SK-N-SH (cell line): Measurements from ENCODE around the gene SPECC1L. TPM values are rescaled to one million over a fixed set of nuclear protein-coding genes. Genes with fewer than 3 reads are reported as not detected.

Experiments
- CTCF ChIA-PET: fragments of 300-600, 350-600 bp; formaldehyde crosslinking; extraction: SDS; loops from one replicate; lab custom pipeline; 2021; lab: Yijun Ruan, JAX
- POLR2A ChIA-PET: fragments of 350-600 bp; sonication (Branson Sonifier 250); formaldehyde crosslinking; extraction: SDS; loops from one replicate; lab custom pipeline; 2020; ENCODE audit warnings: antibody characterized with exemption, inconsistent platforms; lab: Yijun Ruan, JAX
- DNase-seq: peaks from one replicate; pipeline ENCODE4 v3.0.0; 2012
- H2AFZ ChIP-seq: fragments of 200-600 bp; sonication (generic); 2 replicates; pipeline ENCODE4 v1.8.1; 2016; ENCODE audit warnings: antibody characterized with exemption, mild to moderate bottlenecking, low read depth
- H3F3A ChIP-seq: fragments of 200-600 bp; sonication (generic); replicated peaks from 2 replicates; pipeline ENCODE3; 2016; ENCODE audit warnings: antibody characterized with exemption, mild to moderate bottlenecking; ENCODE audit not compliant: insufficient read depth
- H3K27ac ChIP-seq, 2 experiments: fragments of 200-500 bp in 1 of 2; fragments of 200-600 bp in 1 of 2; sonication (Bioruptor generic) in 1 of 2; sonication (generic), shearing (Covaris generic) in 1 of 2; 2 replicates each; pipeline versions ENCODE4 v1.5.1 to v1.6.1; 2014 to 2016; ENCODE audit warnings: low read depth in 2 of 2, inconsistent platforms in 1 of 2, low read length in 1 of 2, mild to moderate bottlenecking in 1 of 2, mixed read lengths in 1 of 2
- H3K27me3 ChIP-seq: fragments of 200-600 bp; sonication (generic), shearing (Covaris generic); 2 replicates; pipeline ENCODE4 v1.6.1; 2016; ENCODE audit warnings: mixed run types; ENCODE audit not compliant: insufficient read depth
- H3K36me3 ChIP-seq, 2 experiments: fragments of 200-500 bp in 1 of 2; fragments of 200-600 bp in 1 of 2; sonication (Bioruptor generic) in 1 of 2; sonication (generic) in 1 of 2; replicated peaks in 1 of 2; 2 replicates each; pipeline versions ENCODE3 to v1.5.1; 2014 to 2016; ENCODE audit warnings: low read length in 1 of 2, mild to moderate bottlenecking in 1 of 2; ENCODE audit not compliant: insufficient read depth in 2 of 2, control insufficient read depth in 1 of 2
- H3K4me1 ChIP-seq, 2 experiments: fragments of 200-500 bp in 1 of 2; fragments of 200-600 bp in 1 of 2; sonication (Bioruptor generic) in 1 of 2; sonication (generic), shearing (Covaris generic) in 1 of 2; 2 replicates each; pipeline versions ENCODE4 v1.5.1 to v1.6.1; 2014 to 2016; ENCODE audit warnings: low read depth in 1 of 2, low read length in 1 of 2, mixed run types in 1 of 2; ENCODE audit not compliant: insufficient read depth in 2 of 2, control insufficient read depth in 1 of 2
- H3K4me2 ChIP-seq: fragments of 200-600 bp; sonication (generic), shearing (Covaris generic); 2 replicates; pipeline ENCODE4 v1.6.1; 2017; ENCODE audit warnings: mixed run types
- H3K4me3 ChIP-seq, 2 experiments: fragments of 200-500 bp in 1 of 2; fragments of 200-600 bp in 1 of 2; sonication (Bioruptor generic) in 1 of 2; sonication (generic), shearing (Covaris generic) in 1 of 2; 2 replicates each; pipeline versions ENCODE4 v1.5.1 to v1.8.1; 2014 to 2016; ENCODE audit warnings: low read depth in 2 of 2, inconsistent platforms in 1 of 2, low read length in 1 of 2, mild to moderate bottlenecking in 1 of 2, mixed read lengths in 1 of 2, moderate library complexity in 1 of 2
- H3K79me2 ChIP-seq: fragments of 200-600 bp; sonication (generic); 2 replicates; pipeline ENCODE4 v1.8.1; 2017; ENCODE audit warnings: mild to moderate bottlenecking; ENCODE audit not compliant: insufficient read depth
- H3K9ac ChIP-seq: fragments of 200-600 bp; sonication (generic); 2 replicates; pipeline ENCODE4 v1.6.1; 2017; ENCODE audit warnings: mixed run types
- H3K9me2 ChIP-seq: fragments of 200-600 bp; sonication (generic); 2 replicates; pipeline ENCODE4 v1.6.1; 2017; ENCODE audit warnings: mixed run types
- H3K9me3 ChIP-seq: fragments of 200-600 bp; sonication (generic); 2 replicates; pipeline ENCODE4 v1.6.1; 2017; ENCODE audit warnings: mixed run types, mild to moderate bottlenecking, moderate library complexity
- H4K20me1 ChIP-seq: fragments of 200-600 bp; sonication (generic); 2 replicates; pipeline ENCODE4 v1.6.1; 2017; ENCODE audit warnings: mild to moderate bottlenecking, mixed run types; ENCODE audit not compliant: insufficient read depth
- CHD2 ChIP-seq: fragments of 150-350 bp; IDR thresholded peaks from 2 replicates; pipeline ENCODE4 v1.6.1; 2018; ENCODE audit warnings: low read length; ENCODE audit not compliant: partially characterized antibody
- EP300 ChIP-seq, 2 experiments: IDR thresholded peaks; 2 replicates each; pipeline versions ENCODE4 v1.4.0 to v1.6.1; 2012; ENCODE audit warnings: borderline replicate concordance in 1 of 2, low read depth in 1 of 2, low read length in 1 of 2
- EZH2phosphoT487 ChIP-seq: fragments of 200-600 bp; sonication (generic); IDR thresholded peaks from 2 replicates; pipeline ENCODE4 v1.6.1; 2017; ENCODE audit warnings: low read depth, mixed run types, mild to moderate bottlenecking, antibody characterized with exemption, moderate library complexity, borderline replicate concordance
- FOXJ3 ChIP-seq: sonication (generic); formaldehyde crosslinking; IDR thresholded peaks from 2 replicates; pipeline ENCODE4 v1.5.1; 2020; ENCODE audit warnings: mild to moderate bottlenecking, missing genetic modification reagents
- FOXM1 ChIP-seq: IDR thresholded peaks from 2 replicates; pipeline ENCODE4 v1.4.0; 2012; ENCODE audit warnings: low read depth, mild to moderate bottlenecking
- GABPA ChIP-seq: IDR thresholded peaks from 2 replicates; pipeline ENCODE4 v1.4.0; 2012; ENCODE audit warnings: low read depth, mild to moderate bottlenecking
- GATA2 ChIP-seq: sonication (generic); formaldehyde crosslinking; IDR thresholded peaks from 2 replicates; pipeline ENCODE4 v1.5.0; 2020; ENCODE audit warnings: mild to moderate bottlenecking, missing genetic modification reagents
- JUND ChIP-seq: IDR thresholded peaks from 2 replicates; pipeline ENCODE4 v1.4.0; 2012
- MEF2A ChIP-seq: IDR thresholded peaks from 2 replicates; pipeline ENCODE4 v1.4.0; 2012; ENCODE audit warnings: low read depth, borderline replicate concordance
- MXI1 ChIP-seq: IDR thresholded peaks from 2 replicates; pipeline ENCODE4 v1.6.1; 2012; ENCODE audit warnings: mild to moderate bottlenecking, low read depth, low read length, improper control_type of control experiment
- NRF1 ChIP-seq: IDR thresholded peaks from 2 replicates; pipeline ENCODE4 v1.6.1; 2012; ENCODE audit warnings: low read depth, mild to moderate bottlenecking, low read length
- PBX3 ChIP-seq: IDR thresholded peaks from 2 replicates; pipeline ENCODE4; 2012
- RCOR1 ChIP-seq: fragments of 150-350 bp; IDR thresholded peaks from 2 replicates; pipeline ENCODE4 v1.6.1; 2017; ENCODE audit warnings: antibody characterized with exemption, low read length
- TAF1 ChIP-seq: IDR thresholded peaks from 2 replicates; pipeline ENCODE4 v1.6.1; 2012; ENCODE audit warnings: low read depth, mild to moderate bottlenecking, low read length, moderate library complexity, borderline replicate concordance
- TEAD4 ChIP-seq: IDR thresholded peaks from 2 replicates; pipeline ENCODE4 v1.4.0; 2012; ENCODE audit warnings: mild to moderate bottlenecking, borderline replicate concordance; ENCODE audit not compliant: insufficient read depth
- USF2 ChIP-seq: fragments of 150-350 bp; IDR thresholded peaks from 2 replicates; pipeline ENCODE4 v1.6.1; 2017; ENCODE audit warnings: antibody characterized with exemption, low read length, low read depth, borderline replicate concordance
- YY1 ChIP-seq: IDR thresholded peaks from 2 replicates; pipeline ENCODE4 v1.4.0; 2012; ENCODE audit warnings: low read depth, mild to moderate bottlenecking
- WGBS: methylation state at CpG from one replicate; pipeline ENCODE4 v1.1.6; 2017; ENCODE audit warnings: low lambda C conversion rate; 5-methylcytosine and 5-hydroxymethylcytosine counted together
- polyA plus RNA-seq, 3 experiments: library from polyadenylated mRNA; depleted of rRNA; stranded (reverse); fragments of >200 nt; gene quantifications; 2 replicates each; pipeline ENCODE4 v1.2.3, GENCODE V29; 2012
- TF ChIP-seq, protein P1 (sequence below): fragments of 200-600 bp; sonication (generic); IDR thresholded peaks from 2 replicates; pipeline ENCODE4 v1.6.1; 2017; ENCODE audit warnings: antibody characterized with exemption, mild to moderate bottlenecking, moderate library complexity
- TF ChIP-seq, protein P2 (sequence below): IDR thresholded peaks from 2 replicates; pipeline ENCODE4 v1.4.0; 2012; ENCODE audit warnings: low read depth, borderline replicate concordance

SPECC1L gene
- polyA plus RNA-seq, 1 of the 3 experiments (the other 2 are of a cell fraction), result 22.9 TPM

- TF ChIP-seq NRF1 (no peak), USF2 (no peak), TAF1 (no peak), GABPA (no peak), JUND (no peak), MEF2A (no peak), EP300 (IDR thresholded peaks at IDR 0.05; ENCODE audit: borderline replicate concordance in 1 of 2, low read depth in 1 of 2, low read length in 1 of 2) (no peak), FOXM1 (no peak), FOXJ3 (CRISPR knock-in tag) (no peak)
These were observed 135.1 kb downstream of the SPECC1L start (continued) for GRCh38 chr22:24405631-24406321.

- no peaks in the 10 kb centered on the region for H3K9me3 ChIP-seq
- peak; percentile 23 for DNase-seq
- H3K27me3 ChIP-seq, result no peaks in the 10 kb centered on the region
- no peak overlapping the region for H3K4me2 ChIP-seq
- H3F3A ChIP-seq, result peaks cover 6% of the 10 kb centered on the region
- WGBS, result 90% methylated on average over 17 of the region's 19 CpGs
- peaks cover 21 to 76% of the 10 kb centered on the region in 2 experiments for H3K4me1 ChIP-seq
- CTCF ChIA-PET, result interaction anchor here (0.8 to 6.9 kb wide), 10 partner anchors 11 to 120 kb away, joined by 3 to 42 read pairs (median 3); no protein-coding TSS in a partner anchor
- H2AFZ ChIP-seq, result no peak overlapping the region
- H4K20me1 ChIP-seq, result peaks cover 12% of the 10 kb centered on the region
- peak overlapping the region in 1 of 2 experiments; percentile 96; a peak in 2 of 4 replicates for H3K27ac ChIP-seq
- no peaks in the 10 kb centered on the region for H3K9me2 ChIP-seq
- TF ChIP-seq EZH2phosphoT487 (no peak), YY1 (no peak), CHD2 (no peak), GABPA (no peak), PBX3 (no peak), EP300 (IDR thresholded peaks at IDR 0.05; ENCODE audit: borderline replicate concordance in 1 of 2, low read depth in 1 of 2, low read length in 1 of 2) (no peak), MXI1 (no peak), RCOR1 (no peak), GATA2 (no peak), TEAD4 (no peak), MEF2A (no peak)
- TF ChIP-seq, protein P1, sequence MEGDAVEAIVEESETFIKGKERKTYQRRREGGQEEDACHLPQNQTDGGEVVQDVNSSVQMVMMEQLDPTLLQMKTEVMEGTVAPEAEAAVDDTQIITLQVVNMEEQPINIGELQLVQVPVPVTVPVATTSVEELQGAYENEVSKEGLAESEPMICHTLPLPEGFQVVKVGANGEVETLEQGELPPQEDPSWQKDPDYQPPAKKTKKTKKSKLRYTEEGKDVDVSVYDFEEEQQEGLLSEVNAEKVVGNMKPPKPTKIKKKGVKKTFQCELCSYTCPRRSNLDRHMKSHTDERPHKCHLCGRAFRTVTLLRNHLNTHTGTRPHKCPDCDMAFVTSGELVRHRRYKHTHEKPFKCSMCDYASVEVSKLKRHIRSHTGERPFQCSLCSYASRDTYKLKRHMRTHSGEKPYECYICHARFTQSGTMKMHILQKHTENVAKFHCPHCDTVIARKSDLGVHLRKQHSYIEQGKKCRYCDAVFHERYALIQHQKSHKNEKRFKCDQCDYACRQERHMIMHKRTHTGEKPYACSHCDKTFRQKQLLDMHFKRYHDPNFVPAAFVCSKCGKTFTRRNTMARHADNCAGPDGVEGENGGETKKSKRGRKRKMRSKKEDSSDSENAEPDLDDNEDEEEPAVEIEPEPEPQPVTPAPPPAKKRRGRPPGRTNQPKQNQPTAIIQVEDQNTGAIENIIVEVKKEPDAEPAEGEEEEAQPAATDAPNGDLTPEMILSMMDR, result no peak
- TF ChIP-seq, protein P2, sequence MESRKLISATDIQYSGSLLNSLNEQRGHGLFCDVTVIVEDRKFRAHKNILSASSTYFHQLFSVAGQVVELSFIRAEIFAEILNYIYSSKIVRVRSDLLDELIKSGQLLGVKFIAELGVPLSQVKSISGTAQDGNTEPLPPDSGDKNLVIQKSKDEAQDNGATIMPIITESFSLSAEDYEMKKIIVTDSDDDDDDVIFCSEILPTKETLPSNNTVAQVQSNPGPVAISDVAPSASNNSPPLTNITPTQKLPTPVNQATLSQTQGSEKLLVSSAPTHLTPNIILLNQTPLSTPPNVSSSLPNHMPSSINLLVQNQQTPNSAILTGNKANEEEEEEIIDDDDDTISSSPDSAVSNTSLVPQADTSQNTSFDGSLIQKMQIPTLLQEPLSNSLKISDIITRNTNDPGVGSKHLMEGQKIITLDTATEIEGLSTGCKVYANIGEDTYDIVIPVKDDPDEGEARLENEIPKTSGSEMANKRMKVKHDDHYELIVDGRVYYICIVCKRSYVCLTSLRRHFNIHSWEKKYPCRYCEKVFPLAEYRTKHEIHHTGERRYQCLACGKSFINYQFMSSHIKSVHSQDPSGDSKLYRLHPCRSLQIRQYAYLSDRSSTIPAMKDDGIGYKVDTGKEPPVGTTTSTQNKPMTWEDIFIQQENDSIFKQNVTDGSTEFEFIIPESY, result no peak
- H3K9ac ChIP-seq, result no peak overlapping the region
- peaks cover 18 to 20% of the 10 kb centered on the region in 2 experiments for H3K36me3 ChIP-seq
- no peak overlapping the region for H3K4me3 ChIP-seq
- POLR2A ChIA-PET, result interaction anchor here (0.9 to 3.1 kb wide), 6 partner anchors 10 to 38 kb away, joined by 3 to 16 read pairs (median 11); partner anchors contain the start of gene ADORA2A
- H3K79me2 ChIP-seq, result peaks cover 50% of the 10 kb centered on the region
These were observed 136.0 kb downstream of the SPECC1L start for GRCh38 chr22:24406322-24407277.
